SU-DHL-6 (cell line): ENCODE data around the gene RAPGEF6.

ENCODE experiments used
- H2AFZ ChIP-seq: fragments of 200-600 bp; sonication (generic); 2 replicates; pipeline ENCODE4 v1.6.1; 2014; ENCODE audit warnings: low read depth, mild to moderate bottlenecking, moderate library complexity, mixed read lengths, antibody characterized with exemption, low read length; ENCODE audit not compliant: severe bottlenecking
- H3F3A ChIP-seq: fragments of 200-600 bp; shearing (Covaris generic); 2 replicates; pipeline ENCODE4 v1.6.0; 2016; ENCODE audit warnings: antibody characterized with exemption, mild to moderate bottlenecking; ENCODE audit not compliant: insufficient read depth
- H3K27ac ChIP-seq: fragments of 200-600 bp; sonication (generic); 2 replicates; pipeline ENCODE4 v1.5.1; 2016; ENCODE audit warnings: low read depth, mild to moderate bottlenecking, low read length, moderate library complexity, mixed read lengths
- H3K27me3 ChIP-seq: fragments of 200-600 bp; sonication (generic), shearing (Covaris generic); 2 replicates; pipeline ENCODE4 v1.6.0; 2014; ENCODE audit warnings: mild to moderate bottlenecking, low read length
- H3K36me3 ChIP-seq: fragments of 200-600 bp; sonication (generic); 2 replicates; pipeline ENCODE4 v1.6.1; 2014; ENCODE audit warnings: mild to moderate bottlenecking, low read length, mixed read lengths
- H3K4me2 ChIP-seq: fragments of 300-600, 200-600 bp; shearing (Covaris generic), sonication (generic); 2 replicates; pipeline ENCODE4 v1.6.0; 2014; ENCODE audit warnings: low read length, low read depth, mild to moderate bottlenecking; ENCODE audit not compliant: poor library complexity, severe bottlenecking
- H3K4me3 ChIP-seq: fragments of 200-600 bp; sonication (generic); 2 replicates; pipeline ENCODE4 v1.5.1; 2014; ENCODE audit warnings: antibody characterized with exemption, low read length, mild to moderate bottlenecking, mixed read lengths; ENCODE audit not compliant: insufficient read depth, poor library complexity, severe bottlenecking
- H3K79me2 ChIP-seq: fragments of 200-600 bp; sonication (generic); 2 replicates; pipeline ENCODE4 v1.6.1; 2014; ENCODE audit warnings: mild to moderate bottlenecking, low read length, moderate library complexity; ENCODE audit not compliant: insufficient read depth
- H3K9ac ChIP-seq: fragments of 200-600 bp; sonication (generic); 2 replicates; pipeline ENCODE4 v1.7.0; 2014; ENCODE audit warnings: mild to moderate bottlenecking, low read length
- H3K9me2 ChIP-seq: fragments of 200-600 bp; sonication (generic); replicated peaks from 2 replicates; pipeline ENCODE4 v1.6.1; 2014; ENCODE audit warnings: low read length; ENCODE audit not compliant: insufficient read depth
- H3K9me3 ChIP-seq: fragments of 200-600 bp; sonication (generic); 2 replicates; pipeline ENCODE4 v1.6.1; 2014; ENCODE audit warnings: low read length, mixed read lengths; ENCODE audit not compliant: insufficient read depth
- H4K20me1 ChIP-seq: fragments of 200-600 bp; sonication (generic); 2 replicates; pipeline ENCODE4 v1.6.1; 2014; ENCODE audit warnings: low read depth, mild to moderate bottlenecking, antibody characterized with exemption, low read length, moderate library complexity, mixed read lengths
- EZH2phosphoT487 ChIP-seq: fragments of 200-600 bp; sonication (generic), shearing (Covaris generic); conservative IDR thresholded peaks from 2 replicates; pipeline ENCODE4 v1.6.1; 2018; ENCODE audit warnings: mild to moderate bottlenecking, antibody characterized with exemption, low read length, moderate library complexity, mixed read lengths
- TF ChIP-seq, protein P1 (sequence below): fragments of 200-600 bp; sonication (generic); IDR thresholded peaks from one replicate; pipeline ENCODE4 v1.5.1; 2017; ENCODE audit warnings: antibody characterized with exemption, mild to moderate bottlenecking, low read length, moderate library complexity; ENCODE audit not compliant: insufficient read depth, poor library complexity, severe bottlenecking

RAPGEF6 gene

DNA sequence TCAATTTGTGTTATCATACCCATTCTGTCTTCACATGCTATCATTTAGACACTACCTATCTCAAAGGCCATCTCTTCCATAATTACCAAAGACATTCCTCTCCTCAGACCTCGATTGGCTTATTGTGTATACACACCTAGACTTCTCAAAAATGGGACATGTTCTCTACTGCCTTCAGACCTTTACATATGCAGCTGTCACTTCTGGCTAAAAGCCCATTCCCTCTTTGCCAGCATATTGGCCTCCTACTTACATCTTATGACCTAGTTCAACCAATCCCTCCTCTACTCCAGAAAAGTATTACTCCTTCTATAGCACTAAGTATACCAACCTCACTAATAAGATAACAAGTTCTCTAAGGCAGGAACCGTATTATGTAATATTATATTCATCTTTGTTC is 84.4 kb downstream of the RAPGEF6 start:
- no peak overlapping the region for H3K27ac ChIP-seq
- H2AFZ ChIP-seq, result no peak overlapping the region
- H3F3A ChIP-seq, result peaks cover under 1% of the 10 kb centered on the region; the same call in 1 of the 2 replicates
- H3K79me2 ChIP-seq, result 0 out of 2 replicates have a peak, but pooled peaks cover 11% of the 10 kb centered on the region
- no peak overlapping the region for H3K9ac ChIP-seq
- no peaks in the 10 kb centered on the region for H3K27me3 ChIP-seq
- TF ChIP-seq, protein P1, sequence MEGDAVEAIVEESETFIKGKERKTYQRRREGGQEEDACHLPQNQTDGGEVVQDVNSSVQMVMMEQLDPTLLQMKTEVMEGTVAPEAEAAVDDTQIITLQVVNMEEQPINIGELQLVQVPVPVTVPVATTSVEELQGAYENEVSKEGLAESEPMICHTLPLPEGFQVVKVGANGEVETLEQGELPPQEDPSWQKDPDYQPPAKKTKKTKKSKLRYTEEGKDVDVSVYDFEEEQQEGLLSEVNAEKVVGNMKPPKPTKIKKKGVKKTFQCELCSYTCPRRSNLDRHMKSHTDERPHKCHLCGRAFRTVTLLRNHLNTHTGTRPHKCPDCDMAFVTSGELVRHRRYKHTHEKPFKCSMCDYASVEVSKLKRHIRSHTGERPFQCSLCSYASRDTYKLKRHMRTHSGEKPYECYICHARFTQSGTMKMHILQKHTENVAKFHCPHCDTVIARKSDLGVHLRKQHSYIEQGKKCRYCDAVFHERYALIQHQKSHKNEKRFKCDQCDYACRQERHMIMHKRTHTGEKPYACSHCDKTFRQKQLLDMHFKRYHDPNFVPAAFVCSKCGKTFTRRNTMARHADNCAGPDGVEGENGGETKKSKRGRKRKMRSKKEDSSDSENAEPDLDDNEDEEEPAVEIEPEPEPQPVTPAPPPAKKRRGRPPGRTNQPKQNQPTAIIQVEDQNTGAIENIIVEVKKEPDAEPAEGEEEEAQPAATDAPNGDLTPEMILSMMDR, result no peak
- TF ChIP-seq EZH2phosphoT487, result no peak
- no peak overlapping the region for H3K4me2 ChIP-seq
- no peaks in the 10 kb centered on the region for H4K20me1 ChIP-seq
- no peak overlapping the region for H3K4me3 ChIP-seq
- peaks cover 34% of the 10 kb centered on the region; the same call in 1 of the 2 replicates for H3K36me3 ChIP-seq
- no peaks in the 10 kb centered on the region for H3K9me2 ChIP-seq
- H3K9me3 ChIP-seq, result no peaks in the 10 kb centered on the region

DNA sequence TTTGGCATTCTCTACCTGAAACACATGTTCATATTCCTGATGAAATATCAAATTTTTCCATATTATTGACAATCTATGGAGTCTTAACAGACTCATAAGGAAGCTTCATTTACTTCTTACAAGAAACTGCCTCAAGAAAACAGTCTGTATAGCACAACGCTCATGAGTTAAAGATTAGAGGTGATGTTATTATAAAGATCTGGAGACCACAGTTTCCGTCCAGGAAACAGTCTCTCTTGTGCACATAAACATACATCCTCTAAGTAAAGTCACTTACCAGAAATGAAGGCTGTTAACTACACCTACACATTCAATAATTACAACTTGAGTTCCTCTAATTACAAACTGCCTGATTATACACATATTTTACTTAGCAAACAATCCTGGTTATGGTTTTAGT is 86.9 kb downstream of the RAPGEF6 start:
- Histone ChIP-seq H3F3A (peaks cover 4% of the 10 kb centered on the region; the same call in 1 of the 2 replicates), H4K20me1 (0 out of 2 replicates have a peak, but pooled peaks cover 5% of the 10 kb centered on the region), H3K27ac (no peak overlapping the region), H3K9me3 (no peaks in the 10 kb centered on the region), H3K4me2 (no peak overlapping the region), H3K9me2 (no peaks in the 10 kb centered on the region), H3K27me3 (no peaks in the 10 kb centered on the region), H3K4me3 (no peak overlapping the region), H2AFZ (no peak overlapping the region), H3K79me2 (peaks cover 19% of the 10 kb centered on the region; the same call in 1 of the 2 replicates), H3K9ac (no peak overlapping the region), H3K36me3 (peaks cover 38% of the 10 kb centered on the region; the same call in 1 of the 2 replicates)
- TF ChIP-seq EZH2phosphoT487, result no peak
- TF ChIP-seq, protein P1, result no peak

DNA sequence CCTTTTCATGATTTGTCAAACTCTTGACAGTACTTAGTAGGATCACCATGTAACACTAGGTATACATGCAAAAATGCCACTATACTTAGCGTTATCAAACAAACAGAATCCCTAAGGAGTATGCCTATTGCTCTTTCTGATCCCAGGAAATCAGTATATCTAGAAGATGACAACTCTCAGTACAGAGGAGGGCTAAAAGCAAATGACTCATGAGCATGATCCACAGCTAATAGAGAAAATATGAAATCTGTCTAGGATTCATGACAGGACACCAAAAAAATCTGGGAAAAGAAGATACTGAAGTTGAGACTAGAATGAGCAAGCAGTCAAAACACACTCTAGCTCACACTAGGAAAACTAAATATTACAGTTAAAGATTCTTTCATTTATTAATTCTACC is 89.2 kb downstream of the RAPGEF6 start:
- Histone ChIP-seq H3K9me3 (no peaks in the 10 kb centered on the region), H3K36me3 (peaks cover 41% of the 10 kb centered on the region; the same call in 1 of the 2 replicates), H3K27me3 (no peaks in the 10 kb centered on the region), H3F3A (peaks cover 4% of the 10 kb centered on the region; the same call in 1 of the 2 replicates), H4K20me1 (0 out of 2 replicates have a peak, but pooled peaks cover 5% of the 10 kb centered on the region), H3K79me2 (peaks cover 18% of the 10 kb centered on the region; the same call in 1 of the 2 replicates), H2AFZ (no peak overlapping the region), H3K9me2 (no peaks in the 10 kb centered on the region), H3K9ac (no peak overlapping the region), H3K27ac (no peak overlapping the region), H3K4me3 (no peak overlapping the region), H3K4me2 (no peak overlapping the region)
- no peak for TF ChIP-seq EZH2phosphoT487
- TF ChIP-seq, protein P1, result no peak
